GM12892 (cell line): Measurements from ENCODE around the gene TROAP.
A peak's percentile ranks its signal among the peaks of the same experiment; 100 is the strongest.

Experiments used
- DNase-seq: peaks from one replicate; pipeline ENCODE4 v3.0.0; 2011; ENCODE audit not compliant: insufficient read length
- FAIRE-seq: peaks from 2 replicates; lab custom pipeline; 2011; peaks lifted over from hg19 to GRCh38; lab: Jason Lieb, UNC
- POLR2A ChIP-seq: IDR thresholded peaks from 2 replicates; pipeline ENCODE4 v1.6.1; 2011; ENCODE audit warnings: low read depth, low read length, control low read depth
- POLR2AphosphoS5 ChIP-seq: IDR thresholded peaks from 2 replicates; pipeline ENCODE4 v1.6.1; 2011; ENCODE audit warnings: low read depth, low read length, control low read depth
- TAF1 ChIP-seq: IDR thresholded peaks from 2 replicates; pipeline ENCODE4 v1.6.1; 2011; ENCODE audit warnings: low read depth, mild to moderate bottlenecking, control low read depth, low read length, borderline replicate concordance

The TROAP gene

GRCh38 chr12:49334681-49335080 is 11.6 kb downstream of the TROAP start:
- no peak for TF ChIP-seq TAF1
- no peak for TF ChIP-seq POLR2AphosphoS5
- TF ChIP-seq POLR2A: no peak
- FAIRE-seq: no peak
- no peak for DNase-seq

GRCh38 chr12:49335118-49335954 is 12.3 kb downstream of the TROAP start:
- FAIRE-seq (no peak), DNase-seq (no peak)
- no peak for TF ChIP-seq TAF1
- no peak for TF ChIP-seq POLR2AphosphoS5
- TF ChIP-seq POLR2A: no peak

GRCh38 chr12:49335955-49336644 is 13.0 kb downstream of the TROAP start:
- FAIRE-seq (no peak), DNase-seq (no peak)
- TF ChIP-seq POLR2AphosphoS5 (no peak), TAF1 (no peak), POLR2A (no peak)

GRCh38 chr12:49336645-49337584 is 13.9 kb downstream of the TROAP start, which contains the start of gene C1QL4:
Gene C1QL4 (minus strand): TSS chr12:49337188. CDS start chr12:49336477, 711 bp downstream.
- TF ChIP-seq POLR2A (no peak), POLR2AphosphoS5 (no peak), TAF1 (no peak)
- DNase-seq: peak; percentile 91
- FAIRE-seq: peak; percentile 38

- FAIRE-seq: no peak
- TF ChIP-seq TAF1 (no peak), POLR2AphosphoS5 (no peak), POLR2A (no peak)
Measured at GRCh38 chr12:49338830-49339463, 15.9 kb downstream of the TROAP start.

GRCh38 chr12:49339464-49339861 is 16.4 kb downstream of the TROAP start:
- TF ChIP-seq POLR2AphosphoS5 (no peak), POLR2A (no peak), TAF1 (no peak)
- FAIRE-seq (no peak), DNase-seq (no peak)

More at GRCh38 chr12:49338830-49339463, 15.9 kb downstream of the TROAP start:
- DNase-seq: no peak

GRCh38 chr12:49340095-49340870 is 17.2 kb downstream of the TROAP start:
- no peak for DNase-seq
- TF ChIP-seq POLR2AphosphoS5 (no peak), POLR2A (no peak), TAF1 (no peak)
- FAIRE-seq: no peak

GRCh38 chr12:49340971-49341776 is 18.1 kb downstream of the TROAP start:
- no peak for FAIRE-seq
- TF ChIP-seq TAF1 (no peak), POLR2AphosphoS5 (no peak), POLR2A (no peak)
- DNase-seq: no peak

- FAIRE-seq: no peak
- no peak for TF ChIP-seq POLR2A
- TF ChIP-seq TAF1: no peak
- TF ChIP-seq POLR2AphosphoS5: no peak
- no peak for DNase-seq
Measured at GRCh38 chr12:49341777-49342065, 18.7 kb downstream of the TROAP start.
